ENCODE results near the gene GRK1.

Gene GRK1

DNA sequence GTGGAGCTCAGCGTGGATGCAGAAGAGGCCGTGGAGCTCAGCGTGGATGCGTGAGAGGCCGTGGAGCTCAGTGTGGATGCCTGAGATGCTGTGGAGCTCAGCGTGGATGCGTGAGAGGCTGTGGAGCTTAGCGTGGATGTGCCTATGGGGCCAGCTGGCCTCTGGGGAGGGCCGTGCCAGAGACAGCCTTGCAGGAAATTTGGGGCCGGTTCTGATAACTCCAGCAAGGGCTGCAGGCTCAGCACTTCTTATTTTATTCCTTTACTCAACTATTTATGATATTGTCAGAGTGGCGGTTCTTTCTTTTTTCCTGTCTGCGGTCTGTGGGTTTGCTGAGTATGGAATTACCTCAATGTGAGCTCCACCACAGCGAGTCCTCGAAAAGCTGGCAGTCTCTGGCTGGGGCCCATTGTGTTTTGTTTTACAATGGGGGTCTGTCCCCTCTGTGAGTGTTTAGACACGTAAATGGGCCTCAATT lies 74.2 kb downstream of the GRK1 start:
- Histone ChIP-seq H3K27me3 (no peaks in the 10 kb centered on the region), H3K36me3 (no peaks in the 10 kb centered on the region), H3K4me1 (peaks cover 9% of the 10 kb centered on the region), H3K9me3 (no peaks in the 10 kb centered on the region), H3K4me3 (ENCODE audit: low read depth, low read length) (no peak overlapping the region)
- TF ChIP-seq, protein P1, sequence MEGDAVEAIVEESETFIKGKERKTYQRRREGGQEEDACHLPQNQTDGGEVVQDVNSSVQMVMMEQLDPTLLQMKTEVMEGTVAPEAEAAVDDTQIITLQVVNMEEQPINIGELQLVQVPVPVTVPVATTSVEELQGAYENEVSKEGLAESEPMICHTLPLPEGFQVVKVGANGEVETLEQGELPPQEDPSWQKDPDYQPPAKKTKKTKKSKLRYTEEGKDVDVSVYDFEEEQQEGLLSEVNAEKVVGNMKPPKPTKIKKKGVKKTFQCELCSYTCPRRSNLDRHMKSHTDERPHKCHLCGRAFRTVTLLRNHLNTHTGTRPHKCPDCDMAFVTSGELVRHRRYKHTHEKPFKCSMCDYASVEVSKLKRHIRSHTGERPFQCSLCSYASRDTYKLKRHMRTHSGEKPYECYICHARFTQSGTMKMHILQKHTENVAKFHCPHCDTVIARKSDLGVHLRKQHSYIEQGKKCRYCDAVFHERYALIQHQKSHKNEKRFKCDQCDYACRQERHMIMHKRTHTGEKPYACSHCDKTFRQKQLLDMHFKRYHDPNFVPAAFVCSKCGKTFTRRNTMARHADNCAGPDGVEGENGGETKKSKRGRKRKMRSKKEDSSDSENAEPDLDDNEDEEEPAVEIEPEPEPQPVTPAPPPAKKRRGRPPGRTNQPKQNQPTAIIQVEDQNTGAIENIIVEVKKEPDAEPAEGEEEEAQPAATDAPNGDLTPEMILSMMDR (IDR thresholded peaks at IDR 0.05; ENCODE audit: low read depth, low read length), result no peak
- DNase-seq, result no peak

DNA sequence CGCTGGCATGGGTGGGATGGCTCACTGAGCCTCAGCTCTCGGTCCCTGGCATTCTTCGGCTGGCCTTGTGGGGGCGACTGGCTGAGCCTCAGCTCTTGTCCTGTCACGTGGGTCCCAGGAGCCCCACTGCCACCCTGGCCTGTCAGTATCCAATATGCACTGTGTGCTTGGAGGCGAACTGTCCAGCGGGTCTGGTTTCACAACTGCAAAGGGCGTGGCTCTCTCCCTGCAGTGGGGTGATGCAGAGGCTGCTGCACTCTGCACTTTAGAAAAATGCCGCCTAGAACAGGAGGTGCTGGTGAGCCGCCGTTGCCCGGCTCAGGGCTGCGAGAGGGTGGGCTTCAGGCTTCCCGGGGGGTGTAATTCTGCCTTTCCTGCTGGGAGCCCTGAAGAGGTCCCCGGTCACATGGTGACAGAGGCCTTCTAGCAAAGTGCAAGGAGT lies 75.0 kb downstream of the GRK1 start:
- no peak overlapping the region for H3K4me3 ChIP-seq (ENCODE audit: low read depth, low read length)
- H3K27me3 ChIP-seq, result no peaks in the 10 kb centered on the region
- no peaks in the 10 kb centered on the region for H3K36me3 ChIP-seq
- peak; percentile 88 for DNase-seq
- peaks cover 14% of the 10 kb centered on the region for H3K4me1 ChIP-seq
- no peaks in the 10 kb centered on the region for H3K9me3 ChIP-seq
- TF ChIP-seq, protein P1 (IDR thresholded peaks at IDR 0.05; ENCODE audit: low read depth, low read length), result peak; percentile 60

DNA sequence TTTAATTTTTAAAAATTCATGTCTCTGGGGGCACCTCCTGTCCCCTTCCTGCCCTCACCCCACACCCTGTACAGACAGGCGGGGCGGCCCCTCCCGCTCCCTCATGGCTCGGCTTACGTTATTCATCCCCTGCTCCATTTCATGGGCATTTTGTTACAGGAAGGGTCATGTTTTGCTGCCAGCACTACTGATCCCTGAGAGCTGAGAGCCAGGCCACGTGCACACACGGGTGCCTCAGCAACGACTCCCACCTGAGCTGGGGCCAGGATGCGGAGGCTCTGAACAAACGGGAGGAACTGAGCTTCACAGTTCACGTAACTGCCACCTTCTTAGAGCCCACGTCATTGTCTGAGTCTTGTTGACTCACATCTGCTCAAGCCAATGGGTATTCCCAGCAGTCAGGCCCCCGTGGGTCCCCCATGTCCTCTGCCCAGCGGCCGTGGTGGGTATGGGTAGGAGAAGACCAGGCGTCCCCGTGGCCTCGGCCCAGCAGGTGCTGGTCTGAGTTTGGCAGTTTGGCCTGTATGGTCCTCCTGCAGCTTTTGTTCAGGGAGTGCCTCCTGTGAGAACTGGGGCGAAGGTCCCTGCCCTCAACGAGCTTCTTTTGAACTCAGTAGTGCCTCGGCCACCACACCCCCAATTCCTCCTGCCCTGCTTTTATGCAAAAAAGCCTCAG lies 75.6 kb downstream of the GRK1 start:
- peaks cover 18% of the 10 kb centered on the region for H3K4me1 ChIP-seq
- no peaks in the 10 kb centered on the region for H3K27me3 ChIP-seq
- DNase-seq, result peak; percentile 5

DNA sequence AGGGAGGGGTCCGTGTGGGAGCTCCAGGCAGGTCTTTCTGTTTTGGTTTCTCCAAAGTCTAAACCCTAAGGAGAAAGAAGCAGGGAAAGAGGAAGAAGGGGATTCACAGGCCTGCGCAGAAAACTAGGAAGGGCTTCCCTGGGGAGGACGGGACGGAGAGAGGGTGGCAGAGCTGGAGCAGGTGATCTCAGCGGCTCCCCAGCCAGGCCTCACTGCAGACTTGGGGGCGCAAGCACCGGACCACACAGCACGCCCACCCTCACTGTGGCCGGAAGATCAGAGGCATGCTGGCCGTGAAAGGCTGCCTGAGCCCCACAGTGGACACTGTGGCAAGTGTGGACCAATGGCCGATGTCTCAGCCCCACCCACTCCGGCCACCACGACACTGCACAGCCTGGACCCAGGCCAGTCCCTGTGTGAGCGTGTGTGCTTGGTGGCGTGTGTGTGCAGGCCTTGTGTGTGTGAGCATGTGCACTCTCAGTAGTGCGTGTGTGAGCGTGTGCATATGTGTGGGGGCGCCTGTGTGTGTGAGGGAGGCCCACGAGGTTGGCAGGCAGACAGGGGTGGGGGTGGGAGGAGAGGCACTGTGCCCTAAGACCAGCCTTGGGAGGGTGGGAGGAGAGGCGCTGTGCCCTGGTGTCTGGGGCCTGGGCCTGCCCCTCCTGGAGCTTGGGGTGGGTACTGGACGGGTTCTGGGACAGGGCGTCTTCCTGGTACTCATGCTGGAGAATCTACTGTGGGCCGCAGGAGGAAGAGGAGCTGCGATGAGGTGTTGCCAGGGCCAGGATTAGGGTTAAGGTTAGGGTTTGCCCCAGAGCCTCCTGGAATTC lies 76.6 kb downstream of the GRK1 start:
- Histone ChIP-seq H3K27me3 (no peaks in the 10 kb centered on the region), H3K9me3 (no peaks in the 10 kb centered on the region), H3K36me3 (no peaks in the 10 kb centered on the region), H3K4me3 (ENCODE audit: low read depth, low read length) (no peak overlapping the region), H3K4me1 (peaks cover 22% of the 10 kb centered on the region)
- DNase-seq, result peak; percentile 3
- TF ChIP-seq, protein P1 (IDR thresholded peaks at IDR 0.05; ENCODE audit: low read depth, low read length), result no peak

More for the DNA sequence above, 75.6 kb downstream of the GRK1 start:
- TF ChIP-seq, protein P1 (IDR thresholded peaks at IDR 0.05; ENCODE audit: low read depth, low read length), result no peak
- H3K4me3 ChIP-seq (ENCODE audit: low read depth, low read length), result no peak overlapping the region
- no peaks in the 10 kb centered on the region for H3K36me3 ChIP-seq
- no peaks in the 10 kb centered on the region for H3K9me3 ChIP-seq

DNA sequence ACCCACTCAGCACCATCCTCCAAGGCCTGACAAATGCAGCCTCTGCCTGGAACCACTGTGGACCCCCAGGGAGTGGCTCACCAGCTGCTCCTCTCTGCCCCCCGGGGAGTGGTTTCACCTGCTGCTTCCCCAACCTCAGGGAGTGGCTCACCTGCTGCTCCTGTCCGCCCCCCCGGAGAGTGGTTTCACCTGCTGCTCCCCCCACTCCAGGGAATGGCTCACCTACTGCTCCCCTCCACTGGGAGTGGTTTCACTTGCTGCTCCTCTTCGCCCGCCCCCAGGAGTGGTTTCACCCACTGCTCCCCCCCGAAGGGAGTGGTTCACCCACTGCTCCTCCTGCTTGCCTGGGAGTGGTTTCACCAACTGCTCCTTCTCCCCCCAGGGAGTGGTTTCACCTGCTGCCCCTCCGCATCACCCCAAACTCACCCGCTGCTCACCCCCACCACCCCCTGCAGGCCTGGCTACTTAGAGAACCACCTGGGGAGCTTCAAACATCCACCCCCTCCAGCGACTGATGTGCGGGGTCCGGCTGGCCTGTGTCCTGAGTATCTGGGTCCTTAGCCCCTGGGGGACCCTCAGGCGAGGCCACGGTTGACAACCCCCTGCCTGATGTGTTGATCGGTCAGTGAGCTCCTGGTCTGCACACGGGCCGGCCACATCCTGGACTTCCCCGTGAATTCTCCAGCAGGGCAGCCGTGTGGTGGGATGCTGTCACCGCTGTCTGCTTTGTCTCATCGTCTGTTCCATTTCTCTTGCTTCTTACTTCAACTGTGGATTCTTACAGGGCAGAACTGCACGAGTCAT lies 77.4 kb downstream of the GRK1 start:
- peak; percentile 4 for DNase-seq
- H3K27me3 ChIP-seq, result no peaks in the 10 kb centered on the region
- H3K36me3 ChIP-seq, result no peaks in the 10 kb centered on the region
- no peak overlapping the region for H3K4me3 ChIP-seq (ENCODE audit: low read depth, low read length)
- peaks cover 22% of the 10 kb centered on the region for H3K4me1 ChIP-seq
- TF ChIP-seq, protein P1 (IDR thresholded peaks at IDR 0.05; ENCODE audit: low read depth, low read length), result no peak
- H3K9me3 ChIP-seq, result no peaks in the 10 kb centered on the region
